Lower leg skin (tissue), 3 donors: Measurements from ENCODE around the gene CD300LB.

Source experiments
- POLR2A ChIP-seq, 2 donors: fragments of 450-650 bp; IDR thresholded peaks; one replicate each; pipeline ENCODE4 v1.6.1; 2016 to 2017; ENCODE audit warnings: antibody characterized with exemption in 2 of 2, mild to moderate bottlenecking in 1 of 2, moderate library complexity in 1 of 2
- TF ChIP-seq, protein P1 (sequence below), 3 donors: fragments of 450-650 bp; IDR thresholded peaks; one replicate each; pipeline ENCODE4 v1.5.1; 2016; ENCODE audit warnings: antibody characterized with exemption in 3 of 3, mild to moderate bottlenecking in 3 of 3, moderate library complexity in 2 of 3

DNA sequence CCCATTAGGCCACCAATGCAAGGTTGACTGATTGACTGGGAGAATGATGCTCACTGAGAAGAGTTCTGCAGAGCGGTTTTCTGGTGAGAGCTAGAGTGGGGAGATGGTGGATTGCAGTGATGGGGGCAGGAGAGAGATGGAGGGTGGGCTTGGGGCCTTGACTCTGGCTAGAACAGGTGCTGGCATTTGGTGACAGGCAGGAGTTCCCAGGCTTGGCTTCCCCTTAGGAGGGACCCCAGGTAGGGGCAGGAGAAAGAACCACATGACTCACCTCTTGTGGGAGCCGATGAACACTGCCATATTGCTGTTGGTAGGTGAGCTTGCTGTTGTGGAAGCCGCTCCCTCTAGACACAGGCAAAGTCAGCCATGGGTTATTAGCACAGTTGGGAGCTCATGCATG lies 8.0 kb downstream of the CD300LB start:
- TF ChIP-seq, protein P1, sequence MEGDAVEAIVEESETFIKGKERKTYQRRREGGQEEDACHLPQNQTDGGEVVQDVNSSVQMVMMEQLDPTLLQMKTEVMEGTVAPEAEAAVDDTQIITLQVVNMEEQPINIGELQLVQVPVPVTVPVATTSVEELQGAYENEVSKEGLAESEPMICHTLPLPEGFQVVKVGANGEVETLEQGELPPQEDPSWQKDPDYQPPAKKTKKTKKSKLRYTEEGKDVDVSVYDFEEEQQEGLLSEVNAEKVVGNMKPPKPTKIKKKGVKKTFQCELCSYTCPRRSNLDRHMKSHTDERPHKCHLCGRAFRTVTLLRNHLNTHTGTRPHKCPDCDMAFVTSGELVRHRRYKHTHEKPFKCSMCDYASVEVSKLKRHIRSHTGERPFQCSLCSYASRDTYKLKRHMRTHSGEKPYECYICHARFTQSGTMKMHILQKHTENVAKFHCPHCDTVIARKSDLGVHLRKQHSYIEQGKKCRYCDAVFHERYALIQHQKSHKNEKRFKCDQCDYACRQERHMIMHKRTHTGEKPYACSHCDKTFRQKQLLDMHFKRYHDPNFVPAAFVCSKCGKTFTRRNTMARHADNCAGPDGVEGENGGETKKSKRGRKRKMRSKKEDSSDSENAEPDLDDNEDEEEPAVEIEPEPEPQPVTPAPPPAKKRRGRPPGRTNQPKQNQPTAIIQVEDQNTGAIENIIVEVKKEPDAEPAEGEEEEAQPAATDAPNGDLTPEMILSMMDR (IDR thresholded peaks at IDR 0.05) = no peak
- TF ChIP-seq POLR2A (IDR thresholded peaks at IDR 0.05) = no peak
